GM12873 (cell line): ENCODE data around the gene LIPC.

Experiments
- TF ChIP-seq, protein P1 (sequence below): IDR thresholded peaks from 2 replicates; pipeline ENCODE4 v1.5.1; 2012; ENCODE audit warnings: low read depth, mild to moderate bottlenecking, moderate library complexity, low read length, control low read depth; ENCODE audit not compliant: insufficient read depth; ENCODE audit errors: missing control alignments

The LIPC gene

DNA sequence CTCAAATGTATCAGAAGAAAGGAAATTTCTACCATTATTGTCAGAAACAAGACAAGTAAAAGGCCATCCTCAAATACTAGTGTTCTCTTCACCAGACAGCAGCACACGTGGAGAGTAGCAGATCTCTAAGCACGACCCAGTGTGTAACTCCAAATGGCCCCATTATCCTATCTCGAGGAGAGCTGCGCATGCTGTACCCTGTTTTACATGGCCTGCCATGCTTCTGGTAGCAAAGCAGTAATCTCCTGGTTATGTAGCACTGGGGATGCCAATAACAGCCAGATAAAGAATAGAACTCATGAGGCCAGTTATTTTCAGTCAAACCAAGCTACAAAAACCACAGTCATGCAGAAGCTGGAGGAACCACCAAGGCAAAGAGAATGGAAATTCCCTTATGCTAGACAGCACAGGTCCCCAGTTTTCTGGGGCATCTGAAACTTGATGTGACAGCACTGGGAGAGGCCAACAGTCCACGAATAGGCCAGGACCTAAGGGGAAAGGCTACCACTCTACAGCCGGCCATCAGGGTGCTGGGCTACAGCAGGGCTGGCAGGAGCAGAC lies 73.0 kb downstream of the LIPC start:
- TF ChIP-seq, protein P1, sequence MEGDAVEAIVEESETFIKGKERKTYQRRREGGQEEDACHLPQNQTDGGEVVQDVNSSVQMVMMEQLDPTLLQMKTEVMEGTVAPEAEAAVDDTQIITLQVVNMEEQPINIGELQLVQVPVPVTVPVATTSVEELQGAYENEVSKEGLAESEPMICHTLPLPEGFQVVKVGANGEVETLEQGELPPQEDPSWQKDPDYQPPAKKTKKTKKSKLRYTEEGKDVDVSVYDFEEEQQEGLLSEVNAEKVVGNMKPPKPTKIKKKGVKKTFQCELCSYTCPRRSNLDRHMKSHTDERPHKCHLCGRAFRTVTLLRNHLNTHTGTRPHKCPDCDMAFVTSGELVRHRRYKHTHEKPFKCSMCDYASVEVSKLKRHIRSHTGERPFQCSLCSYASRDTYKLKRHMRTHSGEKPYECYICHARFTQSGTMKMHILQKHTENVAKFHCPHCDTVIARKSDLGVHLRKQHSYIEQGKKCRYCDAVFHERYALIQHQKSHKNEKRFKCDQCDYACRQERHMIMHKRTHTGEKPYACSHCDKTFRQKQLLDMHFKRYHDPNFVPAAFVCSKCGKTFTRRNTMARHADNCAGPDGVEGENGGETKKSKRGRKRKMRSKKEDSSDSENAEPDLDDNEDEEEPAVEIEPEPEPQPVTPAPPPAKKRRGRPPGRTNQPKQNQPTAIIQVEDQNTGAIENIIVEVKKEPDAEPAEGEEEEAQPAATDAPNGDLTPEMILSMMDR = no peak

DNA sequence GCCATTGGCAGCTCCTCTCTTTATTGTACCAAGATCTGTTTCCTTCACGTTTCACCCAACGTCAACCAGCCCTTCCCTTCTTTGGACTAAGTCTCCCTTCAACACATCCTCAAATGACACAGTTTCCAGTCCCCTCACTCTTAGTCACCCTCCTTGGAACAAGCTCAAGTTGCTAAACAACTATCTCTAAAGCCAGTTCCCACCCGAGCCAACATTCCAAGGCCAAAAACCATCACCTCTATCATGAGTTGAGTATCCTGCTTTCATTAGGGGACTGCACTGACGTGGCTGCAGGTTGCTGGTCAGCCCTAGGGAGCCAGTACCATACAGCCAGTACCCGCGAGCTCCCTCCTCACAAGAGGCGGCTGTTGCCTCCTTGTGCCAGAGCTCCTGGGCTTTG lies 73.8 kb downstream of the LIPC start:
- TF ChIP-seq, protein P1 = no peak

DNA sequence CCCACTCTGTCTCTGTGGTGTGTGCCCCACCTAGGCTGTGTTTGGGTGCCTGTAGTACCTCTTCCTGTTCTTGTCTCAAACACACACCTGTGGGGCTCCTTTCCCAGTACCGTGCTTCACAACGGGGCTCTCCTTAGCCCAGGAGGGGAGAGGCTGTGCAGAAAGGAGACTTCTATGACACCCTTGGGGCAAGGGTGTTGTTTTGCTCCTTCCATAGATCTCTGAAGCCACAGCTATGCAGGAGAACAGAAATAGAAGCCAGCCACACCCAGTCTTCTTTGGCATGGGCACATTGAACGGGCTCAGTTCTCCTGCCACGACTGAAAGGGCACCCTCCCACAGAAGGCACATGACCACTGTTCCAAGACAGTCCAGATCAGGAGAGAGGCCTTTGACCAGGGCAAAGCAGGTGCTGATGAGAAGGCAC lies 74.3 kb downstream of the LIPC start:
- TF ChIP-seq, protein P1 = no peak

DNA sequence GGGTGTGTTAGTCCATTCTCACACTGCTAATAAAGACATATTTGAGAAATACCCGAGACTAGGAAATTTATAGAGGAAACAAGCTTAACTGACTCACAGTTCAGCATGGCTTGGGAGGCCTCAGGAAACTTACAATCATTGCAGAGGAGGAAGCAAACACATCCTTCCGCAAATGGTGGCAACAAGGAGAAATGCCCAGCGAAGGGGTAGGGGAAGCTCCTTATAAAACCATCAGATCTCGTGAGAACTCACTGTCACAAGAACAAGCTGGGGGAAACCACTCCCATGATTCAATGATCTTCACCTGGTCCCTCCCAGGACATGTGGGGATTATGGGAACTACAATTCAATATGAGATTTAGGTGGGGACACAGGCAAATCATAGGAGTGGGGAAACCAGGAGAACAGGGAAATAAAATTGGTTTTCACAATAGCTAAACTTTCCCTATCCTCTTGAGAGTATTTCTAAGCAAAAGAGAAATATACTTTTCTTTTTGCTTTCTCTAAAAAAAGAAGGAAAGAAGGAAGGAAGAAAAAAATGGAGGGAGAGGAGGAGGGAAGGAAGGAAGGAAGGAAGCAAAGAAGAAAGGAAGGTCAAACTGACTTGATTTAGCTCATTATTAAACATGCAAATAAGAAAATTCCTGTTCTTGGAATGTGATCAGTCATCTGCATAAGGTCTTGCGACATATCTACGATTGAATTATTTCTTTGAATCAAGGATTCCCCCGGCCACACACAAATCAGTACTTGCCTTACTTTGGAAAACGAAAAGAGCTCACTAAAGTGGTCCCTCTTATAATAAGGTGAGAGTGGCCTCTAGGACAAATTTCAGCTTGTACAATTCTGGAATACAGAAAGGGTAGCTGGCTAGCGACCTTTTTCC lies 75.2 kb downstream of the LIPC start:
- TF ChIP-seq, protein P1 = no peak

DNA sequence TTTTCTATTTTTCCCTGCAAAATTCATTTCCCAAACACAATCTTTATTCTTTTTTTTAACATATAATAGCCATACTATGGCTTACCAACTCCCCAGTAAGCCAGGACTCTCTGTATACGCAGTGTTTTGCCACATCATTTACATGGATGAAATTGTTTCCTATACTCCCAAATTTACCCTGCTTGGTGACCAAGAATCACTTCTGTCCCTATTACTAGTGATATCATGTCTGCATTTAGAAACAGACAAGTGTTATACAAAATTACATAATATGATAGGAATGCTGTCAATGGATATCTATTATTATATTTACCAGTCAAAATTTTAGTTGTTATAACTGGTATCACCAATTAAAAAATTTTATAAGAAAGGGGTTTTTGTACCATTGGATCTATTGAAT lies 77.8 kb downstream of the LIPC start:
- TF ChIP-seq, protein P1 = no peak

DNA sequence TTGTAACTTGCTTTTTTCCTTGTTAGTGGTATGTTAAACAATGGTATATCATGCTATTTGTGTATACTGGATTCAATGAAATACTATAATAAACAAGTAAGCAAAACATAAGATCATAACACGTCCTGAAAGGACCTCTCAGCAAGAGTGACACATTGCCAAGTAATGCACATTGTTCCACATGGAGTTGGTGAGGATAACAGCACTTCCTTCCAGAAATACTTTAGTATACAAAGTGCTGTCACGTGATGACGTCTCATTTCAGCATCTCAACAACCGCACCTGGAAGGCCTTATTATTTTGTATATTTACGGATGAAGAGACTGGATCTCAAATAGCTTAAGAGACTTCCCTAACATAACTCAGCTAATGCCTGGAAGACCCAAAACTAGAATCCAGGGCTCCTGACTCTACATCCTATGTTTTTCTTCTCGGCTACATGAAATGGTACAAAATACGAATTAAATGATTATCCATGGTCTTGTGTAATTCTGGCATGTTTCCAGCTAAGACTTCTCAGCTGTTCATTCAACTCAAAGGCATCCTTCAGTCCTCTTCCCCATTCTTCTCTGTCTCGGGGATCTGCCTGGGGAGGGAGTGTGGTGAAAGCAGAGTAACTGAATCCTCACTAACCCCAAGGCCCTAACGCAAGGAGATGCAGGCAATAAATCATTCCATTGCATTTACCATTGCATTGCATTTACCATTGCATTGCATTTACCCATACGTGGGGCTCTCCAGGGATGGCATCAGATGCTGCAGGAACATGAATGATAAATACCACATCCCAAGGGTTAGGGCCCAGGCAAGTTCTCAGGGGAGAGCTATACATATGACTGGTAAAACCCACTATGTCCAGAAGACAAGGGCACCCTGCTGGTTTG lies 79.2 kb downstream of the LIPC start:
- TF ChIP-seq, protein P1 = no peak

DNA sequence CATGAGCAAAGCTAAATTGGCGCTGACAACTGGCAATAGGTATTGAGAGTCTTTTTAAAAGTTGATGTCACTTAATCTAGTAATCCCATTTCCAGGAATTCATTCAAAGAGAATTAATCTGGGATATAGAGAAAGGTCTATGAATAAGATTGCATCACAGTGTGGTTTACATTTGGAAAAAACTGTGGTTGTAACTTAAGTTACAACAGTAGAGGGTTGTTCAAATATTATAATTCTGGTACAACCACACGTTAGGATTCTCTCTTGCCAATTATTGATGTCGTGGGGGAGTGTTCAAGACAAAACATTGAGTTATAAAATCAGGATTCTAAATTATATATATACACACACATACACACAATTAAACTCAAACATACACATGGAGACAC lies 79.8 kb downstream of the LIPC start:
- TF ChIP-seq, protein P1 = no peak
